ENCODE data around the gene CHCHD3.
"Not testable (repeated sequence)": the region's sequence is repeated elsewhere in the genome, so short reads cannot be mapped to it uniquely, and the experiment has no call there.

CHCHD3 gene

GRCh38 chr7:133001727-133002126 is 80.2 kb downstream of the CHCHD3 start:
- DNase-seq (ENCODE audit: low spot score): no peak

- no peak for DNase-seq (ENCODE audit: low spot score)
Measured at GRCh38 chr7:132999845-133000244, 82.0 kb downstream of the CHCHD3 start.

GRCh38 chr7:132998763-132999162 is 83.1 kb downstream of the CHCHD3 start:
- DNase-seq (ENCODE audit: low spot score): no peak

- DNase-seq (ENCODE audit: low spot score): no peak
Measured at GRCh38 chr7:132997505-132997904, 84.4 kb downstream of the CHCHD3 start.

- no peak for DNase-seq (ENCODE audit: low spot score)
Measured at GRCh38 chr7:132996581-132997242, 85.2 kb downstream of the CHCHD3 start.

- no peak for DNase-seq (ENCODE audit: low spot score)
Measured at GRCh38 chr7:132993377-132994013, 88.4 kb downstream of the CHCHD3 start.

- peak; percentile 30 for DNase-seq (ENCODE audit: low spot score)
Measured at GRCh38 chr7:132991615-132992587, 90.0 kb downstream of the CHCHD3 start.

GRCh38 chr7:132988117-132988516 is 93.8 kb downstream of the CHCHD3 start:
- no peak for DNase-seq (ENCODE audit: low spot score)

- no peak for DNase-seq (ENCODE audit: low spot score)
Measured at GRCh38 chr7:132980402-132980801, 101.5 kb downstream of the CHCHD3 start.

- no peak for DNase-seq (ENCODE audit: low spot score)
Measured at GRCh38 chr7:132979524-132979923, 102.4 kb downstream of the CHCHD3 start.

- no peak for DNase-seq (ENCODE audit: low spot score)
Measured at GRCh38 chr7:132977234-132977633, 104.7 kb downstream of the CHCHD3 start.

- no peak for DNase-seq (ENCODE audit: low spot score)
Measured at GRCh38 chr7:132972745-132973144, 109.1 kb downstream of the CHCHD3 start.

- no peak for DNase-seq (ENCODE audit: low spot score)
Measured at GRCh38 chr7:132970257-132970656, 111.6 kb downstream of the CHCHD3 start.

- no peak for DNase-seq (ENCODE audit: low spot score)
Measured at GRCh38 chr7:132969520-132969919, 112.4 kb downstream of the CHCHD3 start.

GRCh38 chr7:132967470-132967848 is 114.4 kb downstream of the CHCHD3 start:
- DNase-seq (ENCODE audit: low spot score): not testable (repeated sequence)

- DNase-seq (ENCODE audit: low spot score): no peak
Measured at GRCh38 chr7:132966754-132967469, 115.0 kb downstream of the CHCHD3 start.

- DNase-seq (ENCODE audit: low spot score): no peak
Measured at GRCh38 chr7:132965951-132966350, 115.9 kb downstream of the CHCHD3 start.

- no peak for DNase-seq (ENCODE audit: low spot score)
Measured at GRCh38 chr7:132964876-132965275, 117.0 kb downstream of the CHCHD3 start.

- no peak for DNase-seq (ENCODE audit: low spot score)
Measured at GRCh38 chr7:132959891-132960290, 122.0 kb downstream of the CHCHD3 start.

GRCh38 chr7:132956556-132956955 is 125.3 kb downstream of the CHCHD3 start:
- DNase-seq (ENCODE audit: low spot score): no peak

GRCh38 chr7:132953468-132953867 is 128.4 kb downstream of the CHCHD3 start:
- no peak for DNase-seq (ENCODE audit: low spot score)

GRCh38 chr7:132950725-132951124 is 131.2 kb downstream of the CHCHD3 start:
- DNase-seq (ENCODE audit: low spot score): no peak
